ENCODE results near the gene ERH. TPM values are rescaled to one million over a fixed set of nuclear protein-coding genes. Genes with fewer than 3 reads are reported as not detected.

Gene ERH
- total and polyA plus RNA-seq, 10 of the 15 experiments (the other 5 are each of a cell fraction or from before 2014, with no cell fraction given) = 255 to 852 (median 382) TPM

GRCh38 chr14:69357544-69358200, 40.4 kb downstream of the ERH start:
- no TSS peak for BruUV-seq (replicated peaks)
- POLR2A ChIA-PET = interaction anchor here (0.7 to 9.1 kb wide), 9 partner anchors 9 to 39 kb away, joined by 3 to 100 read pairs (median 4); partner anchors contain the start of genes ERH and SLC39A9

More at GRCh38 chr14:69357544-69358200, 40.4 kb downstream of the ERH start:
- H3K4me3 ChIP-seq = no peak overlapping the region
- no peaks in the 10 kb centered on the region for H3K9me3 ChIP-seq (replicated peaks; ENCODE audit: control insufficient read depth, insufficient read depth, low read length)
- DNase-seq (ENCODE audit: low read depth, low spot score) (no peak), ATAC-seq (no peak), FAIRE-seq (no peak)
- no peak overlapping the region for H3K9ac ChIP-seq (ENCODE audit: control insufficient read depth, insufficient read depth, low read length)
- H3K4me2 ChIP-seq (ENCODE audit: control insufficient read depth, insufficient read depth) = no peak overlapping the region
- TF ChIP-seq E2F4 (IDR thresholded peaks at IDR 0.05; ENCODE audit: low read depth, low read length) (no peak), LARP7 (IDR thresholded peaks at IDR 0.05) (no peak), NR2C2 (IDR thresholded peaks at IDR 0.05; ENCODE audit: borderline replicate concordance, control insufficient read depth, insufficient read length, low read depth) (no peak), ZNF274 (IDR thresholded peaks at IDR 0.05; ENCODE audit: insufficient read depth, insufficient read length) (no peak), KDM1A (IDR thresholded peaks at IDR 0.05; ENCODE audit: borderline replicate concordance) (no peak), MYC (IDR thresholded peaks at IDR 0.05; ENCODE audit: insufficient read depth, insufficient read length, insufficient replicate concordance, low read length, severe bottlenecking) (no peak)
- H3K36me3 ChIP-seq (ENCODE audit: control insufficient read depth in 2 of 2, insufficient read depth in 2 of 2, low read length in 1 of 2) = no peaks in the 10 kb centered on the region
- ChIA-PET SMC1A (ENCODE audit: uncharacterized antibody, unreplicated experiment) (interaction anchor here (0.5 to 4.0 kb wide), 7 partner anchors 10 to 84 kb away, joined by 3 to 24 read pairs (median 6); partner anchors contain the start of genes ERH and SLC39A9), RAD21 (ENCODE audit: unreplicated experiment) (interaction anchor here (0.6 to 11.5 kb wide), 6 partner anchors 14 to 542 kb away, joined by 3 to 143 read pairs (median 4); partner anchors contain the start of genes ERH and SLC39A9), CTCF (interaction anchor here (0.6 to 2.4 kb wide), 7 partner anchors 9 to 461 kb away, joined by 3 to 15 read pairs (median 3); no protein-coding TSS in a partner anchor)
- peaks cover 51% of the 10 kb centered on the region for H3K4me1 ChIP-seq (ENCODE audit: control insufficient read depth, insufficient read depth, low read length)
- in situ Hi-C loops (cut with MboI) (no loop called here), intact Hi-C loops (cut with micrococcal nuclease; ENCODE audit: unreplicated experiment) (loop anchor here (5.0 kb wide), 1 partner anchor 105 kb away; no protein-coding TSS in a partner anchor)
- no peak overlapping the region for H3K27ac ChIP-seq (ENCODE audit: control insufficient read depth, insufficient read depth)
- no peaks in the 10 kb centered on the region for H3K27me3 ChIP-seq (replicated peaks in 1 of 2; ENCODE audit: control insufficient read depth in 2 of 2, insufficient read depth in 2 of 2, low read length in 1 of 2)
- no peaks in the 10 kb centered on the region for H3K79me2 ChIP-seq (ENCODE audit: control insufficient read depth, insufficient read depth, low read length)
- H2AFZ ChIP-seq (ENCODE audit: control insufficient read depth, low read depth, low read length) = no peak overlapping the region
- WGBS (ENCODE audit: insufficient coverage, insufficient replicate concordance, low lambda C conversion rate, missing lambda C conversion rate) = 81% methylated on average over 7 of the region's 7 CpGs
- H4K20me1 ChIP-seq (ENCODE audit: control insufficient read depth, insufficient read depth) = no peaks in the 10 kb centered on the region
